HepG2 (cell line): ENCODE results near the gene ADAT3. TPM values are rescaled to one million over a fixed set of nuclear protein-coding genes. Genes with fewer than 3 reads are reported as not detected.

Experiments
- ARID5B ChIP-seq: IDR thresholded peaks from 2 replicates; pipeline ENCODE4 v1.4.0; 2020; ENCODE audit warnings: mild to moderate bottlenecking, missing genetic modification reagents
- HMG20B ChIP-seq: conservative IDR thresholded peaks from 2 replicates; pipeline ENCODE4 v1.6.1; 2016; ENCODE audit warnings: missing genetic modification reagents, missing compliant biosample characterization
- HNRNPK ChIP-seq: fragments of 200-400 bp; formaldehyde crosslinking; IDR thresholded peaks from 2 replicates; pipeline ENCODE4 v1.6.1; 2018; ENCODE audit warnings: low read length, low read depth, moderate library complexity, mild to moderate bottlenecking; ENCODE audit not compliant: poor library complexity, severe bottlenecking
- NFKB2 ChIP-seq: sonication (generic); formaldehyde crosslinking; IDR thresholded peaks from 2 replicates; pipeline ENCODE4 v1.4.0; 2020; ENCODE audit warnings: missing genetic modification reagents, borderline replicate concordance
- TAF1 ChIP-seq: sonication (generic); formaldehyde crosslinking; IDR thresholded peaks from 2 replicates; pipeline ENCODE4 v1.4.0; 2020; ENCODE audit warnings: missing genetic modification reagents
- ZFP90 ChIP-seq: sonication (generic); formaldehyde crosslinking; IDR thresholded peaks from 2 replicates; pipeline ENCODE4 v1.8.0; 2022; ENCODE audit warnings: missing genetic modification reagents, mild to moderate bottlenecking, inconsistent platforms, borderline replicate concordance
- ZHX1 ChIP-seq: sonication (generic); formaldehyde crosslinking; IDR thresholded peaks from 2 replicates; pipeline ENCODE4 v1.8.1; 2022; ENCODE audit warnings: low read depth, mild to moderate bottlenecking, missing genetic modification reagents
- ZHX2 ChIP-seq, 2 experiments: sonication (generic) in 1 of 2; formaldehyde crosslinking in 1 of 2; IDR thresholded peaks; 2 replicates each; pipeline versions ENCODE4 v1.6.1 to v1.9.0; 2014 to 2022; ENCODE audit warnings: antibody characterized with exemption in 1 of 2, borderline replicate concordance in 1 of 2, inconsistent platforms in 1 of 2, low read depth in 1 of 2, missing genetic modification reagents in 1 of 2
- polyA plus RNA-seq, 8 experiments: library from polyadenylated mRNA; depleted of rRNA in 3 of 8; stranded (reverse) in 7 of 8; unstranded in 1 of 8; fragments of >200 nt; fragmentation: Illumina TruSeq in 4 of 8; extraction: Trizol in 4 of 8; gene quantifications; 2 replicates each; pipeline versions ENCODE4 v1.2.1 to v1.2.3, GENCODE V29; 2011 to 2016; ENCODE audit warnings: low read depth in 4 of 8, missing spikeins in 1 of 8, mixed read lengths in 1 of 8; ENCODE audit not compliant: insufficient read depth in 1 of 8
- total RNA-seq, 5 experiments: library from RNA; depleted of rRNA; stranded (reverse); fragments of >200 nt; fragmentation: Illumina TruSeq; extraction: Trizol; gene quantifications; 2 replicates each; pipeline ENCODE4 v1.2.3, GENCODE V29; 2016; ENCODE audit warnings: low read depth in 1 of 5
- TF ChIP-seq, protein P1 (sequence below): sonication (generic); formaldehyde crosslinking; IDR thresholded peaks from 2 replicates; pipeline ENCODE4 v1.4.0; 2020; ENCODE audit warnings: missing genetic modification reagents, mild to moderate bottlenecking, borderline replicate concordance
- TF ChIP-seq, protein P2 (sequence below): fragments of 450-650 bp; IDR thresholded peaks from 2 replicates; pipeline ENCODE4 v1.6.1; 2017
- TF ChIP-seq, protein P3 (sequence below): IDR thresholded peaks from 2 replicates; pipeline ENCODE4 v1.6.1; 2012; ENCODE audit warnings: inconsistent platforms

Gene ADAT3
- total and polyA plus RNA-seq, 2 of the 13 experiments (the other 11 are each of a cell fraction or from before 2014, with no cell fraction given) = 0.95 to 3.5 TPM

DNA sequence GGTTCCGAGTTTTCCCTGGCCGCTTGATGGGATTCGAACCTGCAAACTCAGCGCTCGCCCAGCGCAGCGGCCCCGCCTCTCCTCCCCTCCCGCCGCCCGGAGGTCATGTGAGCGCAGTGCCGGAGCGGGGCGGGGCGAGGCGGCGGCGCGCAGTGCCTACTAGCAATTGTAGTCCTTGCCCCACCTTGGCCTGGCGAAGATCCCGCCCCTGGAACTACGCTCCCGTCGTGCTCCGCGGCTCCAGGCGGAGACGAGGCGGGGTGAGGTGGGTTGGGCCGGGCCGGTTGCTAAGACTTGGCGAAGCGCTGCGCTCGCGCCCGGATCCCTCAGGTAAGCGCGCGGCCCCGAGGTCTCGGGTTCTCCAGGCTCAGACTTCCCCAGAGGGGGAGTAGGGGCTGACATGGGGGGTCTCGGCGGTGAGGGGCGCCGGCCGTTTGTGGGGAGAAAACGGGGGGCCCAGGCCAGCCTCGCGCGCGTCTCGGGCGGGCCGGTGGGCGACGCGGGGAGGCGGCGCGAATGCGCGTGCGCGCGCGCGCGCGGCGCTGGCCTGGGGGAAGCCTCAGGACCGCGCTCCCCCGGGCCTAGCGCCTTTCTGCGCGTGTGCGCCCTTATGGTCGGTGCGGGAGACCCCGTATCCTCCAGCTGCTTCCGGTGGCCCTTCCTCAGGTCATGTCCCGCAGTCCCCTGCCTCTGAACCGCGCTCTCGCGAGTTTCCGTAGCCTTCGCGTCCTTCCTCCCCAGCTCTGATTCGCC lies at the start of gene ADAT3, which contains the start of gene SCAMP4 (continued):
- TF ChIP-seq, protein P1, sequence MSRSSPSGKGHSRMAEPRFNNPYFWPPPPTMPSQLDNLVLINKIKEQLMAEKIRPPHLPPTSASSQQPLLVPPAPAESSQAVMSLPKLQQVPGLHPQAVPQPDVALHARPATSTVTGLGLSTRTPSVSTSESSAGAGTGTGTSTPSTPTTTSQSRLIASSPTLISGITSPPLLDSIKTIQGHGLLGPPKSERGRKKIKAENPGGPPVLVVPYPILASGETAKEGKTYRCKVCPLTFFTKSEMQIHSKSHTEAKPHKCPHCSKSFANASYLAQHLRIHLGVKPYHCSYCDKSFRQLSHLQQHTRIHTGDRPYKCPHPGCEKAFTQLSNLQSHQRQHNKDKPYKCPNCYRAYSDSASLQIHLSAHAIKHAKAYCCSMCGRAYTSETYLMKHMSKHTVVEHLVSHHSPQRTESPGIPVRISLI (CRISPR knock-in tag) = no peak
- TF ChIP-seq HNRNPK (peak; percentile 48), ZHX2 (IDR thresholded peaks at IDR 0.05; ENCODE audit: low read depth) (peak; percentile 63; the same call in 1 of the 2 replicates), ZHX2 (CRISPR knock-in tag; IDR thresholded peaks at IDR 0.05; ENCODE audit: borderline replicate concordance) (0 out of 2 replicates have a peak, but pooled peaks have one; percentile 61), NFKB2 (CRISPR knock-in tag) (no peak), HMG20B (CRISPR knock-in tag) (no peak), ARID5B (CRISPR knock-in tag) (no peak; the same call in none of the 2 replicates), TAF1 (CRISPR knock-in tag) (peak; percentile 31), ZHX1 (CRISPR knock-in tag) (no peak), ZFP90 (CRISPR knock-in tag) (no peak; the same call in 1 of the 2 replicates)
- TF ChIP-seq, protein P2, sequence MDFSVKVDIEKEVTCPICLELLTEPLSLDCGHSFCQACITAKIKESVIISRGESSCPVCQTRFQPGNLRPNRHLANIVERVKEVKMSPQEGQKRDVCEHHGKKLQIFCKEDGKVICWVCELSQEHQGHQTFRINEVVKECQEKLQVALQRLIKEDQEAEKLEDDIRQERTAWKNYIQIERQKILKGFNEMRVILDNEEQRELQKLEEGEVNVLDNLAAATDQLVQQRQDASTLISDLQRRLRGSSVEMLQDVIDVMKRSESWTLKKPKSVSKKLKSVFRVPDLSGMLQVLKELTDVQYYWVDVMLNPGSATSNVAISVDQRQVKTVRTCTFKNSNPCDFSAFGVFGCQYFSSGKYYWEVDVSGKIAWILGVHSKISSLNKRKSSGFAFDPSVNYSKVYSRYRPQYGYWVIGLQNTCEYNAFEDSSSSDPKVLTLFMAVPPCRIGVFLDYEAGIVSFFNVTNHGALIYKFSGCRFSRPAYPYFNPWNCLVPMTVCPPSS = no peak
- TF ChIP-seq, protein P3, sequence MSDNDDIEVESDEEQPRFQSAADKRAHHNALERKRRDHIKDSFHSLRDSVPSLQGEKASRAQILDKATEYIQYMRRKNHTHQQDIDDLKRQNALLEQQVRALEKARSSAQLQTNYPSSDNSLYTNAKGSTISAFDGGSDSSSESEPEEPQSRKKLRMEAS = peak; percentile 77
